ENCODE results near the gene PCDHGB4.
"Not testable (repeated sequence)": the region's sequence is repeated elsewhere in the genome, so short reads cannot be mapped to it uniquely, and the experiment has no call there.

The PCDHGB4 gene

GRCh38 chr5:141366016-141366896 is 21.2 kb upstream of the PCDHGB4 start:
- DNase-seq (ENCODE audit: low read depth): no peak

GRCh38 chr5:141369994-141370848 is 17.3 kb upstream of the PCDHGB4 start, which contains the start of gene PCDHGB3:
PCDHGB3 (plus strand) TSS chr5:141370242; CDS start chr5:141370395, 153 bp downstream.
- no peak for DNase-seq (ENCODE audit: low read depth)

- no peak for DNase-seq (ENCODE audit: low read depth)
These were observed 15.7 kb upstream of the PCDHGB4 start for GRCh38 chr5:141371572-141372475.

- no peak for DNase-seq (ENCODE audit: low read depth)
These were observed 13.7 kb upstream of the PCDHGB4 start, which contains the start of gene PCDHGA6 for GRCh38 chr5:141373673-141374317. PCDHGA6 (plus strand) TSS chr5:141373891; CDS start chr5:141374084, 193 bp downstream.

GRCh38 chr5:141374627-141375026 is 12.9 kb upstream of the PCDHGB4 start:
- DNase-seq (ENCODE audit: low read depth): no peak

GRCh38 chr5:141375444-141376155 is 11.9 kb upstream of the PCDHGB4 start:
- not testable (repeated sequence) for DNase-seq (ENCODE audit: low read depth)

GRCh38 chr5:141382469-141383294 is 4.8 kb upstream of the PCDHGB4 start, which contains the start of gene PCDHGA7:
PCDHGA7 (plus strand) TSS chr5:141382742; CDS start chr5:141382900, 158 bp downstream.
- DNase-seq (ENCODE audit: low read depth): no peak

- DNase-seq (ENCODE audit: low read depth): no peak
These were observed 4.2 kb upstream of the PCDHGB4 start for GRCh38 chr5:141383345-141383744.

GRCh38 chr5:141384471-141385267 is 2.8 kb upstream of the PCDHGB4 start:
- DNase-seq (ENCODE audit: low read depth): no peak

- no peak for DNase-seq (ENCODE audit: low read depth)
These were observed 1.2 kb downstream of the PCDHGB4 start for GRCh38 chr5:141388661-141389060.

GRCh38 chr5:141389153-141390042 is 1.9 kb downstream of the PCDHGB4 start:
- DNase-seq (ENCODE audit: low read depth): no peak

GRCh38 chr5:141392429-141393198 is 5.1 kb downstream of the PCDHGB4 start, which contains the start of gene PCDHGA8:
PCDHGA8 (plus strand) TSS chr5:141392633; CDS start chr5:141392814, 181 bp downstream.
- DNase-seq (ENCODE audit: low read depth): no peak

GRCh38 chr5:141393267-141393666 is 5.8 kb downstream of the PCDHGB4 start:
- DNase-seq (ENCODE audit: low read depth): no peak

- not testable (repeated sequence) for DNase-seq (ENCODE audit: low read depth)
These were observed 7.1 kb downstream of the PCDHGB4 start for GRCh38 chr5:141394401-141395187.

GRCh38 chr5:141397756-141398551 is 10.5 kb downstream of the PCDHGB4 start, which contains the start of gene PCDHGB5:
PCDHGB5 (plus strand) TSS chr5:141397947; CDS start chr5:141398128, 181 bp downstream.
- DNase-seq (ENCODE audit: low read depth): not testable (repeated sequence)

Data from stimulated activated CD8-positive, alpha-beta memory T cell treated with anti-CD3 and anti-CD28 coated beads, Interleukin-15, amount 100 ng/mL, for 24 hours (primary cell).